HepG2 (cell line): ENCODE data around the gene USP28. TPM values are rescaled to one million over a fixed set of nuclear protein-coding genes. Genes with fewer than 3 reads are reported as not detected.
A peak's percentile ranks its signal among the peaks of the same experiment; 100 is the strongest.

Source experiments
- ARID5B ChIP-seq: IDR thresholded peaks from 2 replicates; pipeline ENCODE4 v1.4.0; 2020; ENCODE audit warnings: mild to moderate bottlenecking, missing genetic modification reagents
- MLXIP ChIP-seq: sonication (generic); formaldehyde crosslinking; IDR thresholded peaks from 2 replicates; pipeline ENCODE4 v1.9.0; 2021; ENCODE audit warnings: missing genetic modification reagents, borderline replicate concordance
- SOX5 ChIP-seq: IDR thresholded peaks from 2 replicates; pipeline ENCODE4 v1.6.1; 2016; ENCODE audit warnings: borderline replicate concordance
- ZBTB40 ChIP-seq, 2 experiments: fragments of 450-650 bp in 1 of 2; sonication (generic) in 1 of 2; formaldehyde crosslinking in 1 of 2; IDR thresholded peaks; 2 replicates each; pipeline versions ENCODE4 v1.6.1 to v1.8.0; 2016 to 2022; ENCODE audit warnings: antibody characterized with exemption in 1 of 2, mild to moderate bottlenecking in 1 of 2, missing genetic modification reagents in 1 of 2
- ZFX ChIP-seq: sonication (generic); formaldehyde crosslinking; IDR thresholded peaks from 2 replicates; pipeline ENCODE4 v1.4.0; 2020; ENCODE audit warnings: mild to moderate bottlenecking, low read depth, missing genetic modification reagents, moderate library complexity
- ZNF563 ChIP-seq: sonication (generic); formaldehyde crosslinking; IDR thresholded peaks from 2 replicates; pipeline ENCODE4 v1.8.0; 2022; ENCODE audit warnings: mild to moderate bottlenecking, moderate library complexity, missing genetic modification reagents
- polyA plus RNA-seq, 8 experiments: library from polyadenylated mRNA; depleted of rRNA in 3 of 8; stranded (reverse) in 7 of 8; unstranded in 1 of 8; fragments of >200 nt; fragmentation: Illumina TruSeq in 4 of 8; extraction: Trizol in 4 of 8; gene quantifications; 2 replicates each; pipeline versions ENCODE4 v1.2.1 to v1.2.3, GENCODE V29; 2011 to 2016; ENCODE audit warnings: low read depth in 4 of 8, missing spikeins in 1 of 8, mixed read lengths in 1 of 8; ENCODE audit not compliant: insufficient read depth in 1 of 8
- total RNA-seq, 5 experiments: library from RNA; depleted of rRNA; stranded (reverse); fragments of >200 nt; fragmentation: Illumina TruSeq; extraction: Trizol; gene quantifications; 2 replicates each; pipeline ENCODE4 v1.2.3, GENCODE V29; 2016; ENCODE audit warnings: low read depth in 1 of 5

Gene USP28
- total and polyA plus RNA-seq, 2 of the 13 experiments (the other 11 are each of a cell fraction or from before 2014, with no cell fraction given): 29.6 to 34.3 TPM

- TF ChIP-seq ZBTB40 (IDR thresholded peaks at IDR 0.05) (no peak), ZBTB40 (CRISPR knock-in tag; IDR thresholded peaks at IDR 0.05) (no peak), MLXIP (CRISPR knock-in tag) (no peak), ARID5B (0 out of 2 replicates have a peak, but pooled peaks have one; percentile 44), ZFX (no peak), ZNF563 (CRISPR knock-in tag) (no peak), SOX5 (peak; percentile 75)
Measured at GRCh38 chr11:113862435-113862834, 12.9 kb downstream of the USP28 start (continued).
